ENCODE measurements around the gene LCLAT1.

DNA sequence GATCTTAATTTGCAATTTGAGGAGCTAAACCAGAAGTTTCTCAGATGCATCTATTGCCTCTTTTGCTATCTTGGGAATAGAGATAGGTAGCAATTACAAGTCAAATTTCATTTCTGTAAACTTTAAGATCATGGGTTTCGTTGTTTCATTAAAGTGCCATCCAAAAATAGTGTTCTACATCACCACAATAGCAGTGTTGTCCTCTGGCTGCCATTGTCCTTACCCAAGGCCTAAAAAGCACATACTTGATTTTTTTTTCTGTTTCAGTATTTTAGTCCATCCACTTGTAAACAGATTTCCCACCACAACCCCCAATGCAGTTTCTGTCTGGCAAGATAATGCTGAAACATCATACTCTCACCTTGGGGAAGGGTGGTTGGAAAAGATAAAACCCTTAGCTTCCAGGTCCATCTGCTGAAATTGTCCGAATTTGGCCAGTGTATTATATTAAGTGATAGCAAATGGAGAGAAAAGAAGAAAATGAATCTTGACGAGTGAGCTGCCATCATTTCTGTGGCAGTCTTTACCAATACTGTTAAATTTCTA lies 136.2 kb downstream of the LCLAT1 start:
- TF ChIP-seq POLR2AphosphoS5 (IDR thresholded peaks at IDR 0.05) (no peak), CTCF (IDR thresholded peaks at IDR 0.05) (no peak), POLR2A (IDR thresholded peaks at IDR 0.05) (no peak)
